ENCODE measurements around the gene PSEN2.
"Not testable (repeated sequence)": the region's sequence is repeated elsewhere in the genome, so short reads cannot be mapped to it uniquely, and the experiment has no call there.

The PSEN2 gene

GRCh38 chr1:226831953-226832352 lies 38.5 kb upstream of the PSEN2 start:
- DNase-seq: no peak
- no peak for TF ChIP-seq CTCF (IDR thresholded peaks at IDR 0.05; ENCODE audit: low read depth, low read length, missing control alignments)
- H3K36me3 ChIP-seq (replicated peaks): no peaks in the 10 kb centered on the region
- no peaks in the 10 kb centered on the region for H3K27me3 ChIP-seq (replicated peaks)
- no peak overlapping the region for H3K27ac ChIP-seq
- in situ Hi-C loops (cut with HindIII; ENCODE audit: low pct_ligation_motif_present, low sequenced_read_pairs): loop anchor here (25.0 kb wide), 1 partner anchor 195 kb away; no protein-coding TSS in a partner anchor
- H3K4me3 ChIP-seq (ENCODE audit: low read depth, low read length): no peak overlapping the region

DNA sequence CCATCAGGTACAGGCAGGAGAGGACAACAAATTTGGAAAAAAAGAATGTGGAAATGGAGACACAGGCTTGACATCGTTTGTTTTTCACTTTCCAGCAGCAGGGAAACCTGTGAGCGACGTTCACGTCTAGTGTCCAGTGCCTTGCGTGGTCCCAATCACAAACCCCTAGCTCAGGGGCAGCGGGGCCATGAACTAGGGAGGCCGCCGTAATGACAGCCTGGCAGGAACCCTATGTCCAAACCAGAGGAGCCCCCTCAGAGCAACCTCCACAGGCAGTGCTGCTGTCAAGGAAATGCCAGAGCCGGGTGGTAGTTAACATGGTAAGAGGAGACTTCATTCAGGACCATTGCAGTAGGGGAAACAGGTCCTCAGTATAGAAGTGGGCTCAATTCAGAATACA lies 37.8 kb upstream of the PSEN2 start:
- no peak for DNase-seq
- no peaks in the 10 kb centered on the region for H3K27me3 ChIP-seq (replicated peaks)
- in situ Hi-C loops (cut with HindIII; ENCODE audit: low pct_ligation_motif_present, low sequenced_read_pairs): loop anchor here (25.0 kb wide), 1 partner anchor 195 kb away; no protein-coding TSS in a partner anchor
- TF ChIP-seq CTCF (IDR thresholded peaks at IDR 0.05; ENCODE audit: low read depth, low read length, missing control alignments): no peak
- no peak overlapping the region for H3K4me3 ChIP-seq (ENCODE audit: low read depth, low read length)
- H3K27ac ChIP-seq: no peak overlapping the region
- no peaks in the 10 kb centered on the region for H3K36me3 ChIP-seq (replicated peaks)

- in situ Hi-C loops (cut with HindIII; ENCODE audit: low pct_ligation_motif_present, low sequenced_read_pairs): loop anchor here (25.0 kb wide), 1 partner anchor 197 kb away; no protein-coding TSS in a partner anchor
- H3K4me3 ChIP-seq (ENCODE audit: low read depth, low read length); H3K36me3 ChIP-seq (replicated peaks); H3K27ac ChIP-seq; DNase-seq; H3K27me3 ChIP-seq (replicated peaks): not testable (repeated sequence)
These were observed 36.2 kb upstream of the PSEN2 start for GRCh38 chr1:226834179-226834578.

GRCh38 chr1:226835396-226835795 lies 35.0 kb upstream of the PSEN2 start:
- in situ Hi-C loops (cut with HindIII; ENCODE audit: low pct_ligation_motif_present, low sequenced_read_pairs): loop anchor here (25.0 kb wide), 1 partner anchor 198 kb away; no protein-coding TSS in a partner anchor
- not testable (repeated sequence) for DNase-seq; H3K27ac ChIP-seq; H3K36me3 ChIP-seq (replicated peaks); H3K27me3 ChIP-seq (replicated peaks); H3K4me3 ChIP-seq (ENCODE audit: low read depth, low read length)

DNA sequence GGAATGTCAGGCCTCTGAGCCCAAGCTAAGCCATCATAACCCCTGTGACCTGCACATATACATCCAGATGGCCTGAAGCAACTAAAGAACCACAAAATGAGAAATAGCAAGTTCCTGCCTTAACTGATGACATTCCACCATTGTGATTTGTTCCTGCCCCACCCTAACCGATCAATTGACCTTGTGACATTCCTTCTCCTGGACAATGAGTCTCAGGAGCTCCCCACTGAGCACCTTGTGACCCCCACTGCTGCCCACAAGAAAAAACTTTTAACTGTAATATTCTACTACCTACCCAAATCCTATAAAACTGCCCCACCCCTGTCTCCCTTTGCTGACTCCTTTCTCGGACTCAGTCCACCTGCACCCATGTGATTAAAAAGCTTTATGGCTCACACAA lies 32.5 kb upstream of the PSEN2 start:
- not testable (repeated sequence) for H3K27me3 ChIP-seq (replicated peaks); DNase-seq; H3K36me3 ChIP-seq (replicated peaks); H3K27ac ChIP-seq; H3K4me3 ChIP-seq (ENCODE audit: low read depth, low read length)
- in situ Hi-C loops (cut with HindIII; ENCODE audit: low pct_ligation_motif_present, low sequenced_read_pairs): loop anchor here (25.0 kb wide), 1 partner anchor 201 kb away; no protein-coding TSS in a partner anchor

DNA sequence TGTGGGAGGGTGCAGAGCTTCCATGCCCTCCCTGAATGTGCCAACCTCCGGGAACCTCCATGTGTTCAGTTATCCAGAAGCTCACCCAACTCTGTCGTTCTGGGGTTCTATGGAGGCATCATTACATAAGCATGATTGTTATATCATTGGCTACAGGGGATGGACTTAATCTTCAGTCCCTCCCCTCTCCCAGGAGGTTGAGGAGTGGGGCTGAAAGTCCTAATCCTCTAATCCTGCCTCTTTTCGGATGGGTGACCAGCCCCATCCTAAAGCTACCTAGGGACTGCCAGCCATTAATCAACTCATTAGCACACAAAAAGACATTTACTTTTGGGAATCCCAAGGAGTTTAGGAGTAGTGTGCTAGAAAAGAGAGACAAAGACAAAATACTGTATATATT lies 32.0 kb upstream of the PSEN2 start:
- in situ Hi-C loops (cut with HindIII; ENCODE audit: low pct_ligation_motif_present, low sequenced_read_pairs): loop anchor here (25.0 kb wide), 1 partner anchor 201 kb away; no protein-coding TSS in a partner anchor
- Histone ChIP-seq H3K36me3 (replicated peaks) (no peaks in the 10 kb centered on the region), H3K4me3 (ENCODE audit: low read depth, low read length) (no peak overlapping the region), H3K27me3 (replicated peaks) (no peaks in the 10 kb centered on the region), H3K27ac (no peak overlapping the region)
- no peak for DNase-seq
- TF ChIP-seq CTCF (IDR thresholded peaks at IDR 0.05; ENCODE audit: low read depth, low read length, missing control alignments): no peak

GRCh38 chr1:226845624-226846023 lies 24.8 kb upstream of the PSEN2 start:
- H3K4me3 ChIP-seq (ENCODE audit: low read depth, low read length): no peak overlapping the region
- H3K27ac ChIP-seq: no peak overlapping the region
- in situ Hi-C loops (cut with HindIII; ENCODE audit: low pct_ligation_motif_present, low sequenced_read_pairs): loop anchor here (25.0 kb wide), 1 partner anchor 208 kb away; no protein-coding TSS in a partner anchor
- no peak for DNase-seq
- H3K27me3 ChIP-seq (replicated peaks): no peaks in the 10 kb centered on the region
- H3K36me3 ChIP-seq (replicated peaks): no peaks in the 10 kb centered on the region
- TF ChIP-seq CTCF (IDR thresholded peaks at IDR 0.05; ENCODE audit: low read depth, low read length, missing control alignments): no peak

Data from brain microvascular endothelial cell (primary cell).